Measurements from ENCODE around the gene AFMID.

DNA sequence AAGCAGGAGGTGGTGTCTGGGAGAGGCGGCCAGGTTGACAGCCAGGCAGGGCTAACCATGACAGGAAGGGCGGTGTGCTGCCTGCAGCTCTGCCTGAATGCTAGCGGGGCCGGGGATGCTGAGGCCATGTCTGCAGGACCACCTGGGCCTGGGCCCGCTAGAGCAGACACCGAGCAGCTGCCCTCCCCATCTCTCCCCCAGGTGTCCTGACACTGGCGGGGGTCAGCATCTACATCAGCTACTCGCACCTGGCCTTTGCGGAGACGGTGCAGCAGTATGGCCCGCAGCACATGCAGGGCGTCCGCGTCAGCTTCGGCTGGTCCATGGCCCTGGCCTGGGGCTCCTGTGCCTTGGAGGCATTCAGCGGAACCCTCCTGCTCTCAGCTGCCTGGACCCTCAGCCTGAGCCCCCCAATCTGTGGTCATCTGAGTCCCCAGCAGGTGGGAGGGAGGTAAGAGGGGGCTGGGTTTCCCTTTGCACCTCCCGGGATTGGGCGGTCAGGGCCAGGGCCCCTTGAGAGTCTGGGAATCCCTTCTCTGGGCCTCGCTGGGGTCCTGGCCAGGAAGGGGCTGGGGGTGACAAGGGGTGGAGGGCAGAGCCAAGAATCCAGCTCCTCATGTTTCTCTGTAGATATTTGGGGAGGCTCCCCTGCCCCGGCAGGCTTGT is 51.8 kb downstream of the AFMID start:
- TF ChIP-seq CTCF (tag by site-specific recombination; IDR thresholded peaks at IDR 0.05) (no peak), ZBTB44 (tag by site-specific recombination; IDR thresholded peaks at IDR 0.05) (no peak)
- TF ChIP-seq, protein P1, sequence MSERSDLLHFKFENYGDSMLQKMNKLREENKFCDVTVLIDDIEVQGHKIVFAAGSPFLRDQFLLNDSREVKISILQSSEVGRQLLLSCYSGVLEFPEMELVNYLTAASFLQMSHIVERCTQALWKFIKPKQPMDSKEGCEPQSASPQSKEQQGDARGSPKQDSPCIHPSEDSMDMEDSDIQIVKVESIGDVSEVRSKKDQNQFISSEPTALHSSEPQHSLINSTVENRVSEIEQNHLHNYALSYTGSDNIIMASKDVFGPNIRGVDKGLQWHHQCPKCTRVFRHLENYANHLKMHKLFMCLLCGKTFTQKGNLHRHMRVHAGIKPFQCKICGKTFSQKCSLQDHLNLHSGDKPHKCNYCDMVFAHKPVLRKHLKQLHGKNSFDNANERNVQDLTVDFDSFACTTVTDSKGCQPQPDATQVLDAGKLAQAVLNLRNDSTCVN (tag by site-specific recombination; optimal IDR thresholded peaks at IDR 0.05) = no peak
